GM23338 (cell line): Measurements from ENCODE around the gene DDA1. TPM values are rescaled to one million over a fixed set of nuclear protein-coding genes. Genes with fewer than 3 reads are reported as not detected.

Experiments used
- ATAC-seq: fragments of 200-7000 bp; cut with Tn5 transposase; 3 replicates; pipeline ENCODE4 v1.9.1; 2020
- DNase-seq: peaks from one replicate; pipeline ENCODE4 v3.0.0-alpha.2; 2015; ENCODE audit warnings: low spot score
- H2AFZ ChIP-seq: fragments of 200-600 bp; sonication (generic); 2 replicates; pipeline ENCODE4 v1.8.0; 2016; ENCODE audit warnings: antibody characterized with exemption, mild to moderate bottlenecking, moderate library complexity
- H3F3A ChIP-seq: fragments of 200-600 bp; sonication (generic); replicated peaks from 2 replicates; pipeline ENCODE4 v1.8.0; 2017; ENCODE audit warnings: antibody characterized with exemption, mixed run types, low read depth
- H3K27ac ChIP-seq: fragments of 200-600 bp; sonication (generic); 2 replicates; pipeline ENCODE4 v1.6.1; 2016; ENCODE audit warnings: low read depth
- H3K27me3 ChIP-seq: fragments of 200-600 bp; sonication (generic); 2 replicates; pipeline ENCODE4 v1.8.0; 2016; ENCODE audit warnings: mild to moderate bottlenecking, mixed run types, moderate library complexity; ENCODE audit not compliant: insufficient read depth
- H3K36me3 ChIP-seq: fragments of 200-600 bp; sonication (generic); 2 replicates; pipeline ENCODE4 v1.8.0; 2016; ENCODE audit warnings: mild to moderate bottlenecking; ENCODE audit not compliant: insufficient read depth
- H3K4me1 ChIP-seq: fragments of 200-600 bp; sonication (generic); 2 replicates; pipeline ENCODE4 v1.8.0; 2016; ENCODE audit warnings: mild to moderate bottlenecking, moderate library complexity; ENCODE audit not compliant: insufficient read depth
- H3K4me2 ChIP-seq: fragments of 200-600 bp; sonication (generic); 2 replicates; pipeline ENCODE4 v1.7.1; 2017; ENCODE audit warnings: mixed run types
- H3K4me3 ChIP-seq: fragments of 200-600 bp; sonication (generic); 2 replicates; pipeline ENCODE4 v1.6.1; 2016; ENCODE audit warnings: mixed run types
- H3K79me2 ChIP-seq: fragments of 200-600 bp; sonication (generic); replicated peaks from 2 replicates; pipeline ENCODE4 v1.8.0; 2017; ENCODE audit warnings: mild to moderate bottlenecking; ENCODE audit not compliant: insufficient read depth
- H3K9me2 ChIP-seq: fragments of 200-600 bp; sonication (generic); 2 replicates; pipeline ENCODE4 v1.8.0; 2017; ENCODE audit not compliant: insufficient read depth
- H4K20me1 ChIP-seq: fragments of 200-600 bp; sonication (generic); replicated peaks from 2 replicates; pipeline ENCODE4 v1.8.0; 2017; ENCODE audit warnings: mild to moderate bottlenecking; ENCODE audit not compliant: insufficient read depth
- H3K27ac Mint-ChIP-seq: 2 replicates; pipeline ENCODE4 v1.8.0; 2020; ENCODE audit warnings: inconsistent platforms, mild to moderate bottlenecking, moderate library complexity, mixed read lengths
- H3K27me3 Mint-ChIP-seq: 3 replicates; pipeline ENCODE4 v1.8.0; 2022; ENCODE audit warnings: low read depth, mild to moderate bottlenecking, moderate library complexity, mixed read lengths, inconsistent platforms; ENCODE audit not compliant: insufficient read depth, poor library complexity
- H3K36me3 Mint-ChIP-seq: 3 replicates; pipeline ENCODE4 v1.8.0; 2021; ENCODE audit warnings: low read depth, mild to moderate bottlenecking, inconsistent platforms, moderate library complexity, mixed read lengths
- H3K4me1 Mint-ChIP-seq: 3 replicates; pipeline ENCODE4 v1.8.0; 2020; ENCODE audit warnings: mild to moderate bottlenecking, inconsistent platforms, mixed read lengths
- H3K4me3 Mint-ChIP-seq: 3 replicates; pipeline ENCODE4 v1.8.0; 2021; ENCODE audit warnings: moderate library complexity, mild to moderate bottlenecking, inconsistent platforms, mixed read lengths
- H3K9me3 Mint-ChIP-seq: 3 replicates; pipeline ENCODE4 v1.8.0; 2020; ENCODE audit warnings: moderate library complexity, mild to moderate bottlenecking, inconsistent platforms, mixed read lengths
- CREB1 ChIP-seq: fragments of 250-450 bp; sonication (Bioruptor Pico); IDR thresholded peaks from 2 replicates; pipeline ENCODE4 v1.5.0; 2020; ENCODE audit warnings: low read depth, mild to moderate bottlenecking, moderate library complexity
- CTCF ChIP-seq, 2 experiments: fragments of 200-600 bp in 1 of 2; sonication (generic) in 1 of 2; conservative IDR thresholded peaks; 2 replicates each; pipeline versions ENCODE4 v1.5.1 to v1.6.1; 2016 to 2017; ENCODE audit warnings: antibody characterized with exemption in 2 of 2, low read depth in 2 of 2, mild to moderate bottlenecking in 2 of 2, moderate library complexity in 1 of 2
- ETS1 ChIP-seq: IDR thresholded peaks from 2 replicates; pipeline ENCODE4 v1.6.1; 2016; ENCODE audit warnings: antibody characterized with exemption
- EZH2 ChIP-seq: fragments of 200-600 bp; sonication (generic); IDR thresholded peaks from one replicate; pipeline ENCODE4 v1.8.0; 2017; ENCODE audit warnings: antibody characterized with exemption, mild to moderate bottlenecking, low read depth; ENCODE audit not compliant: unreplicated experiment
- EZH2phosphoT487 ChIP-seq: fragments of 200-600 bp; sonication (generic); IDR thresholded peaks from one replicate; pipeline ENCODE4 v1.8.1; 2018; ENCODE audit warnings: antibody characterized with exemption; ENCODE audit not compliant: unreplicated experiment
- JUNB ChIP-seq: IDR thresholded peaks from one replicate; pipeline ENCODE4 v1.6.1; 2016; ENCODE audit warnings: antibody characterized with exemption; ENCODE audit not compliant: unreplicated experiment
- NANOG ChIP-seq: IDR thresholded peaks from 2 replicates; pipeline ENCODE4 v1.6.1; 2016; ENCODE audit warnings: antibody characterized with exemption, borderline replicate concordance
- POLR2AphosphoS5 ChIP-seq: IDR thresholded peaks from 2 replicates; pipeline ENCODE4 v1.6.1; 2016; ENCODE audit warnings: antibody characterized with exemption, low read depth
- REST ChIP-seq: IDR thresholded peaks from one replicate; pipeline ENCODE4 v1.6.1; 2018; ENCODE audit warnings: antibody characterized with exemption; ENCODE audit not compliant: unreplicated experiment
- STAT1 ChIP-seq: IDR thresholded peaks from one replicate; pipeline ENCODE4 v1.6.1; 2016; ENCODE audit warnings: antibody characterized with exemption; ENCODE audit not compliant: unreplicated experiment
- ZNF114 ChIP-seq: fragments of 250-450 bp; sonication (Bioruptor Pico); IDR thresholded peaks from 2 replicates; pipeline ENCODE4 v1.5.0; 2020; ENCODE audit warnings: mild to moderate bottlenecking, moderate library complexity
- ZNF331 ChIP-seq: fragments of 250-450 bp; sonication (Bioruptor Pico); IDR thresholded peaks from 2 replicates; pipeline ENCODE4 v1.5.0; 2020; ENCODE audit warnings: low read depth, mild to moderate bottlenecking, moderate library complexity
- ZNF462 ChIP-seq: fragments of 250-450 bp; sonication (Bioruptor Pico); IDR thresholded peaks from 2 replicates; pipeline ENCODE4 v1.5.0; 2020; ENCODE audit warnings: mild to moderate bottlenecking, moderate library complexity
- long read RNA-seq: library from polyadenylated mRNA; unstranded; transcript quantifications from one replicate; pipeline ENCODE4 v2.0.0, GENCODE V29; 2020; ENCODE audit not compliant: unreplicated experiment
- polyA plus RNA-seq: library from polyadenylated mRNA; unstranded; fragments of >200 nt; fragmentation: Nextera tagmentation; extraction: Ambion mirVana; gene quantifications from 2 replicates; pipeline ENCODE4 v1.2.1, GENCODE V29; 2016
- total RNA-seq: library from RNA; depleted of rRNA; stranded (reverse); fragments of >200 nt; shearing (Covaris generic); gene quantifications from 2 replicates; pipeline ENCODE4 v1.2.3, GENCODE V29; 2014; rRNA removed

The DDA1 gene
- total RNA-seq, result 28.2 and 34.6 TPM in 2 replicates
- 107 and 112 TPM in 2 replicates for polyA plus RNA-seq
- long read RNA-seq, full-length matches to known transcripts, result 12 of 14 reads
- long read RNA-seq, partial matches to known transcripts, result 0 of 14 reads
- long read RNA-seq, other reads (novel, unspliced or antisense), result 2 of 14 reads

- H3K9me3 Mint-ChIP-seq, result no peaks in the 10 kb centered on the region; the same call in 1 of the 3 replicates
- H3K36me3 ChIP-seq, result no peaks in the 10 kb centered on the region
- peak within 1 kb of the TSS; percentile 96 for H3K4me3 Mint-ChIP-seq
- no peak within 1 kb of the TSS; the same call in 1 of the 2 replicates for H2AFZ ChIP-seq
- ATAC-seq, result peak; percentile 78
- DNase-seq, result peak; percentile 100
- H3K27ac Mint-ChIP-seq, result peak within 1 kb of the TSS; percentile 97
- H3K27me3 ChIP-seq, result no peaks in the 10 kb centered on the region
- peak within 1 kb of the TSS; percentile 94 for H3K4me3 ChIP-seq
- TF ChIP-seq CTCF (conservative IDR thresholded peaks at IDR 0.05; ENCODE audit: low read depth in 2 of 2), result no peak
- TF ChIP-seq EZH2, result no peak
- TF ChIP-seq CREB1 (CRISPR knock-in tag), result peak; percentile 76
- no peak for TF ChIP-seq ZNF462 (CRISPR knock-in tag)
- TF ChIP-seq JUNB, result no peak
- TF ChIP-seq EZH2phosphoT487, result no peak
- TF ChIP-seq ZNF114 (CRISPR knock-in tag), result no peak
- TF ChIP-seq ZNF331 (CRISPR knock-in tag), result no peak
- peak; percentile 76 for TF ChIP-seq POLR2AphosphoS5
- peak; percentile 91 for TF ChIP-seq ETS1
- TF ChIP-seq NANOG, result no peak
- TF ChIP-seq REST, result no peak
- TF ChIP-seq STAT1, result no peak
- H3K4me1 Mint-ChIP-seq, result peaks cover 28% of the 10 kb centered on the region
- peaks cover 25% of the 10 kb centered on the region for H3K4me1 ChIP-seq
- peaks cover 25% of the 10 kb centered on the region for H3K27me3 Mint-ChIP-seq
- H3K4me2 ChIP-seq, result peak within 1 kb of the TSS; percentile 99
- H3K36me3 Mint-ChIP-seq, result peaks cover 23% of the 10 kb centered on the region
- H3K9me2 ChIP-seq, result no peaks in the 10 kb centered on the region
- H4K20me1 ChIP-seq, result peaks cover 16% of the 10 kb centered on the region
- peaks cover 33% of the 10 kb centered on the region for H3F3A ChIP-seq
- peak within 1 kb of the TSS; percentile 91 for H3K27ac ChIP-seq
- H3K79me2 ChIP-seq, result peaks cover 35% of the 10 kb centered on the region
Observed at GRCh38 chr19:17309198-17309964, at the start of gene DDA1. DDA1 (plus strand) TSS chr19:17309563; CDS start chr19:17309655, 92 bp downstream.
